Measurements from ENCODE around the gene CRAMP1. TPM values are rescaled to one million over a fixed set of nuclear protein-coding genes. Genes with fewer than 3 reads are reported as not detected.

CRAMP1 gene
- total and polyA plus RNA-seq, 2 of the 8 experiments (the other 6 are each of a cell fraction or from before 2014, with no cell fraction given) = 19.2 to 23.2 TPM

- TF ChIP-seq CHD7 (IDR thresholded peaks at IDR 0.05; ENCODE audit: insufficient replicate concordance, low read length) (no peak), ATF2 (IDR thresholded peaks at IDR 0.05; ENCODE audit: low read length) (no peak), RXRA (IDR thresholded peaks at IDR 0.05; ENCODE audit: insufficient read depth, low read depth, low read length) (no peak), TCF12 (IDR thresholded peaks at IDR 0.05; ENCODE audit: low read depth, low read length) (no peak), JUN (IDR thresholded peaks at IDR 0.05; ENCODE audit: low read depth, low read length) (no peak), CREB1 (IDR thresholded peaks at IDR 0.05) (no peak), POLR2A (IDR thresholded peaks at IDR 0.05; ENCODE audit: control extremely low read depth in 1 of 2, low read depth in 2 of 2, low read length in 2 of 2) (no peak), GABPA (IDR thresholded peaks at IDR 0.05; ENCODE audit: borderline replicate concordance, insufficient read depth, low read length) (no peak), CBX8 (IDR thresholded peaks at IDR 0.05; ENCODE audit: borderline replicate concordance, low read depth, low read length) (no peak), RAD21 (IDR thresholded peaks at IDR 0.05 in 1 of 2, conservative IDR thresholded peaks at IDR 0.05 in 1 of 2; ENCODE audit: low read depth in 2 of 2, low read length in 2 of 2) (no peak)
These were observed 46.9 kb downstream of the CRAMP1 start (continued) for GRCh38 chr16:1659031-1659430.
